Activated CD8-positive, alpha-beta T cell treated with anti-CD3 and anti-CD28 coated beads for 36 hours (primary cell): ENCODE data around the gene ERBIN. TPM values are rescaled to one million over a fixed set of nuclear protein-coding genes. Genes with fewer than 3 reads are reported as not detected.
"Not testable (repeated sequence)": the region's sequence is repeated elsewhere in the genome, so short reads cannot be mapped to it uniquely, and the experiment has no call there.

ENCODE experiments used
- ATAC-seq: fragments of 200-7000 bp; cut with Tn5 transposase; one replicate; pipeline ENCODE4 v1.10.0; 2021; ENCODE audit warnings: mild to moderate bottlenecking, moderate library complexity
- CTCF ChIA-PET: fragments of 350-600 bp; sonication (Branson Sonifier 250); formaldehyde crosslinking; loops from one replicate; lab custom pipeline; 2021; ENCODE audit warnings: antibody characterized with exemption; lab: Charles Lee
- POLR2A ChIA-PET: fragments of 350-600 bp; sonication (Branson Sonifier 250); formaldehyde crosslinking; loops from one replicate; lab custom pipeline; 2021; ENCODE audit warnings: antibody characterized with exemption; lab: Charles Lee
- DNase-seq: peaks from one replicate; pipeline ENCODE4 v3.0.0-alpha.2; 2020
- H3K27ac Mint-ChIP-seq: one replicate; pipeline ENCODE4 v1.8.0; 2021; ENCODE audit warnings: mild to moderate bottlenecking, mixed read lengths
- H3K27me3 Mint-ChIP-seq: one replicate; pipeline ENCODE4 v1.8.0; 2021; ENCODE audit warnings: mixed read lengths
- H3K36me3 Mint-ChIP-seq: one replicate; pipeline ENCODE4 v1.8.0; 2021; ENCODE audit warnings: low read depth, mixed read lengths
- H3K4me1 Mint-ChIP-seq: one replicate; pipeline ENCODE4 v1.8.0; 2021; ENCODE audit warnings: low read depth, mixed read lengths
- H3K4me3 Mint-ChIP-seq: one replicate; pipeline ENCODE4 v1.8.0; 2021; ENCODE audit warnings: mild to moderate bottlenecking, moderate library complexity, mixed read lengths
- H3K9me3 Mint-ChIP-seq: one replicate; pipeline ENCODE4 v1.8.0; 2021; ENCODE audit warnings: mixed read lengths
- CTCF ChIP-seq: fragments of 200-600 bp; IDR thresholded peaks from one replicate; pipeline ENCODE4 v1.8.0; 2022; ENCODE audit warnings: antibody characterized with exemption, mild to moderate bottlenecking
- intact Hi-C: fragments of 100-400 bp; cut with micrococcal nuclease; formaldehyde crosslinking; loops from one replicate; pipeline ENCODE4 v1.10.0; 2022
- total RNA-seq, 2 experiments: library from RNA; stranded (reverse); gene quantifications; one replicate each; pipeline ENCODE4 v1.2.3, GENCODE V29; 2021

Gene ERBIN
- total RNA-seq, 2 experiments from 2014 or later = 35.1 to 38.3 TPM

- H3K27me3 Mint-ChIP-seq = no peaks in the 10 kb centered on the region
- H3K4me3 Mint-ChIP-seq = no peak overlapping the region
- no peak for TF ChIP-seq CTCF
- H3K4me1 Mint-ChIP-seq = peaks cover 52% of the 10 kb centered on the region
- no peak for ATAC-seq
- POLR2A ChIA-PET = no interaction called here
- intact Hi-C loops = no loop called here
- no peaks in the 10 kb centered on the region for H3K9me3 Mint-ChIP-seq
- H3K27ac Mint-ChIP-seq = no peak overlapping the region
- H3K36me3 Mint-ChIP-seq = peaks cover 27% of the 10 kb centered on the region
- DNase-seq = no peak
- CTCF ChIA-PET = interaction anchor here (0.7 to 1.3 kb wide), 2 partner anchors 8 to 13 kb away, joined by 3 read pairs; no protein-coding TSS in a partner anchor
These were observed 27.8 kb downstream of the ERBIN start for GRCh38 chr5:65954200-65954599.

GRCh38 chr5:65955746-65956145 is 29.4 kb downstream of the ERBIN start:
- Mint-ChIP-seq H3K36me3 (peaks cover 27% of the 10 kb centered on the region), H3K27ac (peak overlapping the region; percentile 46), H3K4me3 (no peak overlapping the region), H3K9me3 (no peaks in the 10 kb centered on the region), H3K27me3 (no peaks in the 10 kb centered on the region), H3K4me1 (peaks cover 57% of the 10 kb centered on the region)
- ATAC-seq (peak; percentile 27), DNase-seq (no peak)
- POLR2A ChIA-PET = no interaction called here
- intact Hi-C loops = no loop called here
- no peak for TF ChIP-seq CTCF
- CTCF ChIA-PET = no interaction called here

- ATAC-seq, DNase-seq, H3K27me3 Mint-ChIP-seq, H3K4me3 Mint-ChIP-seq, H3K27ac Mint-ChIP-seq, H3K9me3 Mint-ChIP-seq, CTCF ChIA-PET, intact Hi-C loops, POLR2A ChIA-PET: not testable (repeated sequence)
- H3K4me1 Mint-ChIP-seq = peaks cover 66% of the 10 kb centered on the region
- H3K36me3 Mint-ChIP-seq = peaks cover 28% of the 10 kb centered on the region
These were observed 31.3 kb downstream of the ERBIN start for GRCh38 chr5:65957703-65958102.

GRCh38 chr5:65961633-65962032 is 35.3 kb downstream of the ERBIN start:
- intact Hi-C loops = no loop called here
- H3K4me3 Mint-ChIP-seq = no peak overlapping the region
- CTCF ChIA-PET = interaction anchor here (0.7 to 1.4 kb wide), 3 partner anchors 8 to 35 kb away, joined by 3 to 4 read pairs (median 3); partner anchors contain the start of gene ERBIN
- H3K27me3 Mint-ChIP-seq = no peaks in the 10 kb centered on the region
- H3K4me1 Mint-ChIP-seq = peaks cover 64% of the 10 kb centered on the region
- TF ChIP-seq CTCF = no peak
- DNase-seq (peak; percentile 36), ATAC-seq (peak; percentile 96)
- H3K27ac Mint-ChIP-seq = peak overlapping the region; percentile 3
- no peaks in the 10 kb centered on the region for H3K9me3 Mint-ChIP-seq
- POLR2A ChIA-PET = interaction anchor here (1.0 to 1.4 kb wide), 3 partner anchors 14 to 37 kb away, joined by 3 read pairs; no protein-coding TSS in a partner anchor
- peaks cover 18% of the 10 kb centered on the region for H3K36me3 Mint-ChIP-seq

- no peak for DNase-seq
- Mint-ChIP-seq H3K36me3 (peaks cover 4% of the 10 kb centered on the region), H3K4me1 (peaks cover 66% of the 10 kb centered on the region), H3K4me3 (no peak overlapping the region), H3K9me3 (no peaks in the 10 kb centered on the region), H3K27me3 (no peaks in the 10 kb centered on the region), H3K27ac (peak overlapping the region; percentile 45)
- no peak for TF ChIP-seq CTCF
- peak; percentile 52 for ATAC-seq
- ChIA-PET CTCF (interaction anchor here (0.8 to 1.7 kb wide), 2 partner anchors 13 to 37 kb away, joined by 3 to 4 read pairs; no protein-coding TSS in a partner anchor), POLR2A (interaction anchor here (0.7 kb wide), 2 partner anchors 24 to 206 kb away, joined by 3 read pairs; no protein-coding TSS in a partner anchor)
- intact Hi-C loops = no loop called here
These were observed 41.1 kb downstream of the ERBIN start for GRCh38 chr5:65967288-65968066.
